HG02885 (cell line): ENCODE data around the gene KRTCAP3.
"Not testable (repeated sequence)": the region's sequence is repeated elsewhere in the genome, so short reads cannot be mapped to it uniquely, and the experiment has no call there.

Source experiments
- ATAC-seq: cut with Tn5 transposase; IDR thresholded peaks from one replicate; pipeline ENCODE4 v1.9.1; 2021; ENCODE audit warnings: mild to moderate bottlenecking; ENCODE audit not compliant: unreplicated experiment, poor library complexity

The KRTCAP3 gene

GRCh38 chr2:27441958-27442919, at the start of gene KRTCAP3:
Gene KRTCAP3, plus strand, starts transcription at chr2:27442381. Its CDS starts 32 bp downstream, at chr2:27442413.
- ATAC-seq = no peak

- ATAC-seq = no peak
Measured at GRCh38 chr2:27393225-27393624, 49.0 kb upstream of the KRTCAP3 start.

- no peak for ATAC-seq
Measured at GRCh38 chr2:27398962-27399361, 43.2 kb upstream of the KRTCAP3 start.

- ATAC-seq = no peak
Measured at GRCh38 chr2:27400348-27401135, 41.6 kb upstream of the KRTCAP3 start.

GRCh38 chr2:27407798-27408491, 34.2 kb upstream of the KRTCAP3 start:
- ATAC-seq = no peak

- peak; percentile 25 for ATAC-seq
Measured at GRCh38 chr2:27408601-27409320, 33.4 kb upstream of the KRTCAP3 start.

GRCh38 chr2:27409321-27410073, 32.7 kb upstream of the KRTCAP3 start, which contains the start of gene PPM1G:
Gene PPM1G, minus strand, starts transcription at chr2:27409591. Its CDS starts 169 bp downstream, at chr2:27409422.
- peak; percentile 96 for ATAC-seq

GRCh38 chr2:27412419-27413152, 29.6 kb upstream of the KRTCAP3 start:
- no peak for ATAC-seq

GRCh38 chr2:27416151-27416550, 26.0 kb upstream of the KRTCAP3 start:
- no peak for ATAC-seq

- no peak for ATAC-seq
Measured at GRCh38 chr2:27420996-27421395, 21.2 kb upstream of the KRTCAP3 start.

GRCh38 chr2:27421660-27422250, 20.4 kb upstream of the KRTCAP3 start:
- ATAC-seq = no peak

- no peak for ATAC-seq
Measured at GRCh38 chr2:27422958-27423357, 19.2 kb upstream of the KRTCAP3 start.

GRCh38 chr2:27425039-27425438, 17.1 kb upstream of the KRTCAP3 start:
- ATAC-seq = not testable (repeated sequence)

- ATAC-seq = no peak
Measured at GRCh38 chr2:27427863-27428212, 14.3 kb upstream of the KRTCAP3 start.

GRCh38 chr2:27428213-27428977, 13.8 kb upstream of the KRTCAP3 start, which contains the start of gene NRBP1:
Gene NRBP1, plus strand, starts transcription at chr2:27428631. Its CDS starts 4,643 bp downstream, at chr2:27433274.
- peak; percentile 87 for ATAC-seq

- ATAC-seq = peak; percentile 76
Measured at GRCh38 chr2:27428978-27429541, 13.1 kb upstream of the KRTCAP3 start.

GRCh38 chr2:27431395-27431794, 10.8 kb upstream of the KRTCAP3 start:
- no peak for ATAC-seq
